ENCODE measurements around the gene DCP1A.

DNA sequence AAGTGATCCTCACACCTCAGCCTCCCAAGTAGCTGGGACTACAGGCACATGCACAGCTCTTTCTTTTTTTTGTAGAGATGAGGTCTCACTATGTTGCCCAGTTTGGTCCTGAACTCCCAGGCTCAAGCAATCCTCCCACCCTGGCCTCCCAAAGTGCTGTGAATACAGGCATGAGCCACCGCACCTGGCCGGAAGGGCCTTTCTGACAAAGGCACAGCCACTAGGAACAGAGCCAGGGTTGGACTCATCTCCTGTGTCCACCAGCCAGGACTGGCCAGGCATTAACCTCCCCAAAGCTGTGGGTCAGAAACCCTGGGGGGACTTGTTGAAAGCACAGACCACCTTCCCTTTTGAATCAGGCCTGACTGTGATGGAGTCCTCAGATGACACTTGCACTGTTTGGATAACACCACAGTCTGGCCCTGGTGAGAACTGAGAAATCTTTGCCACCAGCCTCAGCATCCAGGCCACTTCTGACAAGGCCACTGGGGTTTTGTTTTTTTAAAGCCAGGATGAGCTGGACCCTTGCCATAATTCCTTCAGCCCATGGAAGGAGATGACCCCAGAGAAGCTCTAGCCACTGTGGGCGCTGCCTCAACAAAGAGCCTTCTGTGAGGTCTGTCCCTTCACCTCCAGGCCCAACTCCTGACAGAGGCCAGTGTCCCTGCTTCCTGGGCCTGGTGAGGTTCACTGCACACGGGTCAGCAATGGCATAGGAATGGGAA, 96.3 kb downstream of the DCP1A start:
- TF ChIP-seq CTCF (conservative IDR thresholded peaks at IDR 0.05; ENCODE audit: low read length): no peak
- TF ChIP-seq EZH2phosphoT487 (IDR thresholded peaks at IDR 0.05; ENCODE audit: borderline replicate concordance, low read depth, low read length): no peak

Measured in OCI-LY7 (cell line).